GM12865 (cell line): ENCODE results near the gene EMILIN3.

Experiments used
- DNase-seq: peaks from one replicate; pipeline ENCODE4 v3.0.0; 2010; ENCODE audit warnings: low read depth
- H3K4me3 ChIP-seq: 2 replicates; pipeline ENCODE4 v1.5.1; 2011; ENCODE audit warnings: mild to moderate bottlenecking, low read depth, low read length, control low read depth
- CTCF ChIP-seq: IDR thresholded peaks from 2 replicates; pipeline ENCODE4 v1.5.1; 2011; ENCODE audit warnings: low read length, control low read depth, low read depth, inconsistent platforms; ENCODE audit not compliant: insufficient read depth; ENCODE audit errors: missing control alignments

EMILIN3 gene

GRCh38 chr20:41340327-41341055, 26.1 kb downstream of the EMILIN3 start, which contains the start of gene LPIN3:
Gene LPIN3 (plus strand): TSS chr20:41340821. CDS start chr20:41345804, 4,983 bp downstream.
- peak; percentile 57 for DNase-seq
- peak within 1 kb of the TSS; percentile 23 for H3K4me3 ChIP-seq
- no peak for TF ChIP-seq CTCF

GRCh38 chr20:41339957-41340326, 26.7 kb downstream of the EMILIN3 start:
- H3K4me3 ChIP-seq: peak overlapping the region; percentile 23; the same call in 1 of the 2 replicates
- DNase-seq: peak; percentile 77
- TF ChIP-seq CTCF: peak; percentile 97

GRCh38 chr20:41336711-41337492, 29.7 kb downstream of the EMILIN3 start:
- no peak for TF ChIP-seq CTCF
- no peak for DNase-seq
- no peak overlapping the region for H3K4me3 ChIP-seq

GRCh38 chr20:41335591-41335990, 31.0 kb downstream of the EMILIN3 start:
- no peak overlapping the region for H3K4me3 ChIP-seq
- DNase-seq: no peak
- no peak for TF ChIP-seq CTCF

GRCh38 chr20:41334443-41335421, 31.9 kb downstream of the EMILIN3 start:
- DNase-seq: no peak
- no peak for TF ChIP-seq CTCF
- H3K4me3 ChIP-seq: no peak overlapping the region

GRCh38 chr20:41334036-41334435, 32.6 kb downstream of the EMILIN3 start:
- TF ChIP-seq CTCF: no peak
- no peak overlapping the region for H3K4me3 ChIP-seq
- no peak for DNase-seq
